ENCODE data around the gene FAM174C. TPM values are rescaled to one million over a fixed set of nuclear protein-coding genes. Genes with fewer than 3 reads are reported as not detected.

FAM174C gene
- polyA plus RNA-seq, 1 donor (not counting 4 experiments of a cell fraction or from before 2014, with no cell fraction given), result 18.5 TPM

GRCh38 chr19:1312767-1313694 lies 37.7 kb downstream of the FAM174C start:
- no peaks in the 10 kb centered on the region for H3K9me1 ChIP-seq (ENCODE audit: control insufficient read depth, extremely low read depth, insufficient read depth, low read length)
- FAIRE-seq, result peak; percentile 36
- H3K27me3 ChIP-seq (ENCODE audit: control insufficient read depth, extremely low read depth, insufficient read depth, low read length), result peaks cover 22% of the 10 kb centered on the region
- H3K36me3 ChIP-seq (ENCODE audit: control insufficient read depth in 2 of 2, extremely low read depth in 1 of 2, insufficient read depth in 2 of 2, low read length in 2 of 2), result no peaks in the 10 kb centered on the region
- H4K20me1 ChIP-seq (ENCODE audit: control insufficient read depth, extremely low read depth, insufficient read depth, low read length), result no peaks in the 10 kb centered on the region
- dilution Hi-C loops (cut with MboI; ENCODE audit: extremely low pct_ligation_motif_present, low sequenced_read_pairs), result no loop called here
- H3K4me2 ChIP-seq (ENCODE audit: control insufficient read depth, extremely low read depth, insufficient read depth, low read depth, low read length), result peak overlapping the region; percentile 69
- no peaks in the 10 kb centered on the region for H3K79me2 ChIP-seq (ENCODE audit: control insufficient read depth, insufficient read depth, low read length)
- no peak overlapping the region for H3K9ac ChIP-seq (ENCODE audit: control insufficient read depth, extremely low read depth, insufficient read depth, low read length)
- no peak for DNase-seq (ENCODE audit: low read depth, low spot score)
- no peak overlapping the region for H2AFZ ChIP-seq (ENCODE audit: control insufficient read depth, low read length)
- H3K9me3 ChIP-seq (ENCODE audit: control insufficient read depth, low read depth, low read length), result no peaks in the 10 kb centered on the region
- H3K27ac ChIP-seq (ENCODE audit: control insufficient read depth, insufficient read depth, low read length), result no peak overlapping the region
- H3K4me3 ChIP-seq (ENCODE audit: control insufficient read depth in 2 of 3, extremely low read depth in 1 of 3, insufficient read depth in 2 of 3, low read depth in 1 of 3, low read length in 3 of 3), result no peak overlapping the region
- peaks cover 18% of the 10 kb centered on the region for H3K4me1 ChIP-seq (ENCODE audit: control insufficient read depth, extremely low read depth, insufficient read depth, low read length)
- TF ChIP-seq, protein P1, sequence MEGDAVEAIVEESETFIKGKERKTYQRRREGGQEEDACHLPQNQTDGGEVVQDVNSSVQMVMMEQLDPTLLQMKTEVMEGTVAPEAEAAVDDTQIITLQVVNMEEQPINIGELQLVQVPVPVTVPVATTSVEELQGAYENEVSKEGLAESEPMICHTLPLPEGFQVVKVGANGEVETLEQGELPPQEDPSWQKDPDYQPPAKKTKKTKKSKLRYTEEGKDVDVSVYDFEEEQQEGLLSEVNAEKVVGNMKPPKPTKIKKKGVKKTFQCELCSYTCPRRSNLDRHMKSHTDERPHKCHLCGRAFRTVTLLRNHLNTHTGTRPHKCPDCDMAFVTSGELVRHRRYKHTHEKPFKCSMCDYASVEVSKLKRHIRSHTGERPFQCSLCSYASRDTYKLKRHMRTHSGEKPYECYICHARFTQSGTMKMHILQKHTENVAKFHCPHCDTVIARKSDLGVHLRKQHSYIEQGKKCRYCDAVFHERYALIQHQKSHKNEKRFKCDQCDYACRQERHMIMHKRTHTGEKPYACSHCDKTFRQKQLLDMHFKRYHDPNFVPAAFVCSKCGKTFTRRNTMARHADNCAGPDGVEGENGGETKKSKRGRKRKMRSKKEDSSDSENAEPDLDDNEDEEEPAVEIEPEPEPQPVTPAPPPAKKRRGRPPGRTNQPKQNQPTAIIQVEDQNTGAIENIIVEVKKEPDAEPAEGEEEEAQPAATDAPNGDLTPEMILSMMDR (optimal IDR thresholded peaks at IDR 0.05 in 1 of 3, IDR thresholded peaks at IDR 0.05 in 1 of 3, conservative IDR thresholded peaks at IDR 0.05 in 1 of 3; ENCODE audit: extremely low read depth in 1 of 3, insufficient read depth in 2 of 3, low read length in 3 of 3), result peak in 1 of 3 experiments; percentile 2
- no peak for TF ChIP-seq EZH2 (IDR thresholded peaks at IDR 0.05; ENCODE audit: low read length)

DNA sequence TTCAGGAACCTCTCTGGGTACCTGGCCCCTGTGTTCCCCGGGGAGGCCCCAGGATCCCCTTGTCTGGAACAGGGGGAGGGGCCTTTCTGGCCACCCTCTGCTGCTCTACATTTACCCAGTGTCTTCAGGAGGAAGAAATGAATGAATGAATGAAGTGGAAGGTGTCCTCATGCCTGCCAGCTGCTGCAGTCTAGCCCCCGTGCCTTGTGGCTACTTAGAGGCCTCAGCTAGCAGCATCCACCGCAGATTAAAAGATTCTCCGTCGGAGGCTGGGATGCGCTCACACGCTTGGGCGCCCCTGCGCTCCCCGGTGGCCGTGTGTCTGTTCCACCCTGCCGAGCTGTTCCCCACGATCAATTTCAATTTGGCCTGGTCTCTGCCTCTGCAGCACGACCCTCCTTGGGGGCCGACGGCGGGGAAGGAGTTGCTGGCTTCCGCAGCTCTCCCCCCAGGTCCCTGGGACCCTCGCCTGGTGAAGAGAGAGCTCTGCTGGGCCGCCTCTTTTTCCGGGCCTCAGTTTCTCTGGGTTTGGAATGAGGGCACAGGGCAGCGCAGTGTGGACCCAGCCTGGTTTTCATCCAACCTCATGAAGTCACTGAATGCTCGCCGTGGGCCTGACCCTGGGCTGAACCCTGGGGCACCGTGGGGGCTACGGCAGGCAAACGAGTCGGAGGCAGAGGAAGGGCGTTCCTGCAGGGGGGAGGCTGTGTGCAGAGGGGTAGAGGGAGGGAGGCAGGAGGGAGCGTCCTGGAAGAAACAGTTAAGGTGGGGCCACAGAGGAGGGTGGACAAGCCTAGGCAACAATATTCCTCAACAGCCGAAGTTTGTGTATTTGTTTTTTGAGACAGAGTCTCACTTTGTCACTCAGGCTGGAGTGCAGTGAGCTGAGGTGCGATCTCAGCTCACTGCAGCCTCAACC lies 38.6 kb downstream of the FAM174C start:
- no peaks in the 10 kb centered on the region for H3K9me1 ChIP-seq (ENCODE audit: control insufficient read depth, extremely low read depth, insufficient read depth, low read length)
- DNase-seq (ENCODE audit: low read depth, low spot score) (no peak), FAIRE-seq (peak; percentile 68)
- peak overlapping the region; percentile 9 for H2AFZ ChIP-seq (ENCODE audit: control insufficient read depth, low read length)
- no peak overlapping the region for H3K4me3 ChIP-seq (ENCODE audit: control insufficient read depth in 2 of 3, extremely low read depth in 1 of 3, insufficient read depth in 2 of 3, low read depth in 1 of 3, low read length in 3 of 3)
- TF ChIP-seq, protein P1 (optimal IDR thresholded peaks at IDR 0.05 in 1 of 3, IDR thresholded peaks at IDR 0.05 in 1 of 3, conservative IDR thresholded peaks at IDR 0.05 in 1 of 3; ENCODE audit: extremely low read depth in 1 of 3, insufficient read depth in 2 of 3, low read length in 3 of 3), result no peak
- no peak for TF ChIP-seq EZH2 (IDR thresholded peaks at IDR 0.05; ENCODE audit: low read length)
- dilution Hi-C loops (cut with MboI; ENCODE audit: extremely low pct_ligation_motif_present, low sequenced_read_pairs), result no loop called here
- peak overlapping the region; percentile 69 for H3K4me2 ChIP-seq (ENCODE audit: control insufficient read depth, extremely low read depth, insufficient read depth, low read depth, low read length)
- no peak overlapping the region for H3K9ac ChIP-seq (ENCODE audit: control insufficient read depth, extremely low read depth, insufficient read depth, low read length)
- no peaks in the 10 kb centered on the region for H3K79me2 ChIP-seq (ENCODE audit: control insufficient read depth, insufficient read depth, low read length)
- H3K27ac ChIP-seq (ENCODE audit: control insufficient read depth, insufficient read depth, low read length), result no peak overlapping the region
- H3K36me3 ChIP-seq (ENCODE audit: control insufficient read depth in 2 of 2, extremely low read depth in 1 of 2, insufficient read depth in 2 of 2, low read length in 2 of 2), result no peaks in the 10 kb centered on the region
- no peaks in the 10 kb centered on the region for H3K9me3 ChIP-seq (ENCODE audit: control insufficient read depth, low read depth, low read length)
- H3K27me3 ChIP-seq (ENCODE audit: control insufficient read depth, extremely low read depth, insufficient read depth, low read length), result peaks cover 31% of the 10 kb centered on the region
- peaks cover 18% of the 10 kb centered on the region for H3K4me1 ChIP-seq (ENCODE audit: control insufficient read depth, extremely low read depth, insufficient read depth, low read length)
- no peaks in the 10 kb centered on the region for H4K20me1 ChIP-seq (ENCODE audit: control insufficient read depth, extremely low read depth, insufficient read depth, low read length)

Data from keratinocyte (primary cell).